SU-DHL-6 (cell line): ENCODE results near the gene PRR7.

ENCODE experiments used
- EZH2phosphoT487 ChIP-seq: fragments of 200-600 bp; sonication (generic), shearing (Covaris generic); conservative IDR thresholded peaks from 2 replicates; pipeline ENCODE4 v1.6.1; 2018; ENCODE audit warnings: mild to moderate bottlenecking, antibody characterized with exemption, low read length, moderate library complexity, mixed read lengths
- TF ChIP-seq, protein P1 (sequence below): fragments of 200-600 bp; sonication (generic); IDR thresholded peaks from one replicate; pipeline ENCODE4 v1.5.1; 2017; ENCODE audit warnings: antibody characterized with exemption, mild to moderate bottlenecking, low read length, moderate library complexity; ENCODE audit not compliant: insufficient read depth, poor library complexity, severe bottlenecking

DNA sequence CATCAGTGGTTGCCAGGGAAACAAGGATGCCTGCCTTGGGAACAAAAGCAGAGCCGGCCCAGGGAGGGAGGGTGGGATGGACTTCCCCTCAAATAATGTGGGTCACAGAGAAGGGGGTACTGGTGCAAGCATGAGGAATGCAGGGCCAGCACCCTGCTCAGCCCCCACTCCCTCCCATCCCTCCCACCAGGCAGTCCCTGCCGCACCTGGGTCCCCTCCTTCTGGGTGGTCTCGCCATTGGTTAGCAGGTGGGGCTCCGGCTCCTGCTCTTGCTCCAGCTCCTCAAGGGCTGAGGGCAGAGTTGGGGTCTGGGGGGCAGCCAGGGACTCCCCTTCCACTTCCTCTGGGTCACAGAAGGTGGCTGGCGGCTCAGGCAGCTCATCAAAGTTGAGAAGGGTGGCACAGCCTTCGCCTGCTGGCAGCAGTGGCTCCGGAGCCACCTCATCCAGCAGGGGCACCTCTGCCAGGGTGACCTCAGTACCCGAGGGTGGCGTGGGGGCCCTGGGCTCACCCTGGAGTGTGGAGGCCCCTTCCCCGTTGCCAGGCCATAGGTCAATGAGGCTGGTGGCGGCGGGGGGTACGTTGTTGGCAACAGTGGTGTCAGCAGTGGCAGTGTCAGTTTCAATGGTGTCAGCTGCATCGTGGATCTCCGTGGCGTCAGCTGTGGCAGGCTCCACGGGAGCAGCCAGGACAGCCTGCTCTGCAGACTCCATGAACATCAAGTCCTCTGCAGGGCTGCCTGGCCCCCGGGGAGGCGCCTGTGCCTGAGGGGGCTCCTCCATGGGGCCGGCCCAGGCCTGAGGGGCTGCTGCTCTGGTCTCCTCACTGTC lies 11.5 kb downstream of the PRR7 start:
- TF ChIP-seq, protein P1, sequence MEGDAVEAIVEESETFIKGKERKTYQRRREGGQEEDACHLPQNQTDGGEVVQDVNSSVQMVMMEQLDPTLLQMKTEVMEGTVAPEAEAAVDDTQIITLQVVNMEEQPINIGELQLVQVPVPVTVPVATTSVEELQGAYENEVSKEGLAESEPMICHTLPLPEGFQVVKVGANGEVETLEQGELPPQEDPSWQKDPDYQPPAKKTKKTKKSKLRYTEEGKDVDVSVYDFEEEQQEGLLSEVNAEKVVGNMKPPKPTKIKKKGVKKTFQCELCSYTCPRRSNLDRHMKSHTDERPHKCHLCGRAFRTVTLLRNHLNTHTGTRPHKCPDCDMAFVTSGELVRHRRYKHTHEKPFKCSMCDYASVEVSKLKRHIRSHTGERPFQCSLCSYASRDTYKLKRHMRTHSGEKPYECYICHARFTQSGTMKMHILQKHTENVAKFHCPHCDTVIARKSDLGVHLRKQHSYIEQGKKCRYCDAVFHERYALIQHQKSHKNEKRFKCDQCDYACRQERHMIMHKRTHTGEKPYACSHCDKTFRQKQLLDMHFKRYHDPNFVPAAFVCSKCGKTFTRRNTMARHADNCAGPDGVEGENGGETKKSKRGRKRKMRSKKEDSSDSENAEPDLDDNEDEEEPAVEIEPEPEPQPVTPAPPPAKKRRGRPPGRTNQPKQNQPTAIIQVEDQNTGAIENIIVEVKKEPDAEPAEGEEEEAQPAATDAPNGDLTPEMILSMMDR: no peak
- no peak for TF ChIP-seq EZH2phosphoT487
